T1000 (cell line): ENCODE data around the gene GGA1.

Experiments
- DNase-seq: peaks from one replicate; lab custom pipeline; 2025; ENCODE audit warnings: mixed read lengths; lab: John Stamatoyannopoulos, UW

The GGA1 gene

GRCh38 chr22:37674951-37675929 lies 66.6 kb downstream of the GGA1 start, which contains the start of gene LGALS1:
LGALS1 (plus strand) TSS chr22:37675636; CDS start chr22:37675703, 67 bp downstream.
- DNase-seq: peak; percentile 97

- no peak for DNase-seq
Observed at GRCh38 chr22:37675930-37676735, 67.5 kb downstream of the GGA1 start.

- DNase-seq: peak; percentile 92
Observed at GRCh38 chr22:37676736-37677492, 68.3 kb downstream of the GGA1 start.

GRCh38 chr22:37677493-37677974 lies 68.9 kb downstream of the GGA1 start:
- no peak for DNase-seq

DNA sequence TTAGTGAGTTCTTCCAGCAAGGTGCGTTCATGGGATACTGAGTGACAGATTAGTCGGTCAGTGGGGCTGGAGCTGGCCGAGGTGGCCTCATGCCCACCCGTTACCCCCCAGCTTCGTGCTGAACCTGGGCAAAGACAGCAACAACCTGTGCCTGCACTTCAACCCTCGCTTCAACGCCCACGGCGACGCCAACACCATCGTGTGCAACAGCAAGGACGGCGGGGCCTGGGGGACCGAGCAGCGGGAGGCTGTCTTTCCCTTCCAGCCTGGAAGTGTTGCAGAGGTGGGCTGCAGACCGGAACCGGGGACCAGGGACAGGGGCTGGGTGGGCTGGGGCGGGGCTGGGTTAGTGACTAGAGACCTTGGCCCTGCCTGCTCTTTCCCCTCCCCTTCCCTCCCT lies 69.7 kb downstream of the GGA1 start:
- DNase-seq: no peak

DNA sequence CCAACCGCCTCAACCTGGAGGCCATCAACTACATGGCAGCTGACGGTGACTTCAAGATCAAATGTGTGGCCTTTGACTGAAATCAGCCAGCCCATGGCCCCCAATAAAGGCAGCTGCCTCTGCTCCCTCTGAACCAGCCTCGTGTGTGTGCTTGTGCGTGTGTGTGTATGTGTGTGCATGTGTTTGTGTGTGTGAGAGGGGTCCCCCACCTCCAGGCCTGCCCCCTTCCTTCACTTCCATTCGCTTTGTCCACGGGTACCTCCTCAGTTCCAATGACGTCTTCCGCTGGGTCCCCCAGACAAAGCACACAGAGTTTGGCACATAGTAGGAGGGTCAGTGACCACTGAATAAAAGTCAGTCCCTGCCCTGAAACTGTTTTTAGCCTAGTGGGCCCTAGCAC lies 71.0 kb downstream of the GGA1 start:
- no peak for DNase-seq

GRCh38 chr22:37680191-37680851 lies 71.7 kb downstream of the GGA1 start:
- no peak for DNase-seq

GRCh38 chr22:37681001-37681424 lies 72.4 kb downstream of the GGA1 start:
- peak; percentile 13 for DNase-seq

DNA sequence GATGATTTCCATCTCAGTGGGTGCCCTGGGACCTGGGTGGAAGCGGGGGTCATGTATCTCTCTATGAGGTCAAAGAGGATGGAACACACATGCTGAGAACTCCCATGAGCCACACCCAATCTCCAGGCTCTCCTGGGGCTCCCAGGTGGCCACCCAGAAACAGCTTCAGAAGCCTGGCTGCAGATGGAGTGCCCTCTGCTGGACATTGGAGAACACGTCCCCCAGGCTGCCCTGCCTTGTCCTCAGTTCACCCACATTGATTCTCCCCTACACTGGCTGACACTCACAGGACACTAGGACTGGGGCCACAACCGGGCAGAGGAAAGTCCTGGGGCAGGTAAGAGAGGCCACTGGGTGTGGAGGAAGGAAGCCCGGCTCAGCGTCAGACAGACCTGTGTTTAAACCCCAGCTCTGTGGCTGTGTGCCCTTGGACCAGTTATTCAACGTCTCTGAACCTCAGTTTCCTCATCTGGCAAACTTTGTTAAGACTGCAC lies 73.0 kb downstream of the GGA1 start:
- DNase-seq: peak; percentile 36
